OCI-LY1 (cell line): Measurements from ENCODE around the gene CNP.

Experiments
- H2AFZ ChIP-seq: fragments of 200-600 bp; sonication (generic), shearing (Covaris generic); 2 replicates; pipeline ENCODE4 v1.6.0; 2014; ENCODE audit warnings: antibody characterized with exemption, mild to moderate bottlenecking, low read length
- H3F3A ChIP-seq: fragments of 200-600 bp; sonication (generic), shearing (Covaris generic); 2 replicates; pipeline ENCODE4 v1.6.0; 2014; ENCODE audit warnings: mild to moderate bottlenecking, antibody characterized with exemption, low read length, moderate library complexity; ENCODE audit not compliant: insufficient read depth
- H3K27ac ChIP-seq: fragments of 200-600 bp; sonication (generic); 2 replicates; pipeline ENCODE4 v1.5.1; 2014; ENCODE audit warnings: low read length, mixed run types, mild to moderate bottlenecking, low read depth; ENCODE audit not compliant: poor library complexity, severe bottlenecking
- H3K27me3 ChIP-seq: fragments of 200-600 bp; sonication (generic); 2 replicates; pipeline ENCODE4 v1.6.0; 2014; ENCODE audit warnings: antibody characterized with exemption, mild to moderate bottlenecking, low read length, moderate library complexity; ENCODE audit not compliant: insufficient read depth
- H3K36me3 ChIP-seq: fragments of 200-600 bp; sonication (generic); 2 replicates; pipeline ENCODE4 v1.6.1; 2014; ENCODE audit warnings: mild to moderate bottlenecking, antibody characterized with exemption, low read length, moderate library complexity, mixed read lengths; ENCODE audit not compliant: insufficient read depth
- H3K4me1 ChIP-seq: fragments of 200-600 bp; sonication (generic); 2 replicates; pipeline ENCODE4 v1.5.1; 2014; ENCODE audit warnings: mild to moderate bottlenecking, low read length, moderate library complexity; ENCODE audit not compliant: insufficient read depth, severe bottlenecking
- H3K4me2 ChIP-seq: fragments of 200-600 bp; sonication (generic), shearing (Covaris generic); 2 replicates; pipeline ENCODE4 v1.6.1; 2014; ENCODE audit warnings: low read length
- H3K4me3 ChIP-seq: fragments of 200-600 bp; sonication (generic); 2 replicates; pipeline ENCODE4 v1.5.1; 2014; ENCODE audit warnings: low read length, low read depth, mild to moderate bottlenecking, mixed read lengths; ENCODE audit not compliant: poor library complexity, severe bottlenecking
- H3K79me2 ChIP-seq: fragments of 200-600 bp; shearing (Covaris generic); 2 replicates; pipeline ENCODE4 v1.6.1; 2016; ENCODE audit warnings: mixed run types, low read length, mixed read lengths; ENCODE audit not compliant: insufficient read depth
- H3K9ac ChIP-seq: fragments of 200-600 bp; sonication (generic), shearing (Covaris generic); 2 replicates; pipeline ENCODE4 v1.6.1; 2014; ENCODE audit warnings: mild to moderate bottlenecking, low read length, mixed read lengths
- H3K9me2 ChIP-seq: fragments of 200-600 bp; sonication (generic), shearing (Covaris generic); 2 replicates; pipeline ENCODE4 v1.6.1; 2014; ENCODE audit warnings: low read depth, mild to moderate bottlenecking, low read length, mixed read lengths
- H3K9me3 ChIP-seq: fragments of 200-600 bp; shearing (Covaris generic); 2 replicates; pipeline ENCODE4 v1.6.1; 2014; ENCODE audit warnings: low read length, mixed read lengths
- H4K20me1 ChIP-seq: fragments of 200-600 bp; sonication (generic), shearing (Covaris generic); 2 replicates; pipeline ENCODE4 v1.6.0; 2016; ENCODE audit warnings: mild to moderate bottlenecking, low read length; ENCODE audit not compliant: insufficient read depth
- EZH2 ChIP-seq: fragments of 200-600 bp; sonication (generic), shearing (Covaris generic); IDR thresholded peaks from 2 replicates; pipeline ENCODE4 v1.8.0; 2017; ENCODE audit warnings: borderline replicate concordance, mixed run types, mild to moderate bottlenecking, antibody characterized with exemption, low read length, moderate library complexity, mixed read lengths
- TF ChIP-seq, protein P1 (sequence below): fragments of 200-600 bp; sonication (generic), shearing (Covaris generic); IDR thresholded peaks from 2 replicates; pipeline ENCODE4 v1.5.1; 2017; ENCODE audit warnings: mild to moderate bottlenecking, antibody characterized with exemption, low read length, moderate library complexity, mixed read lengths

CNP gene

DNA sequence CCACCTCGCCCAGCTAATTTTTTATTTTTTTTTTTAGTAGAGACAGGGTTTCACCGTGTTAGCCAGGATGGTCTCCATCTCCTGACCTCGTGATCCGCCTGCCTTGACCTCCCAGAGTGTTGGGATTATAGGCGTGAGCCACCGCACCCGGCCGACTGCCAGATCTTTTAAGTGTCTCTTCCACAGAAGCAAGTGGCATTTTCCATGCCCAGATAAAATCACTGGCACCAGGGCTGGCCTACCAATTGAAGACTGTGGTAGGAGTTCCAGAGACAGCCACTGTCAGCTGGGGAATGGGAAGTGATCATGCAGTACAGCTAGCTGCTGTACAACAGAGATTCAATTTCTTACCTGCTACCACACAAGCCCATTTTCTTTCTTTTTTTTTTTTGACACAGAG lies 17.9 kb downstream of the CNP start:
- no peaks in the 10 kb centered on the region for H3K9me3 ChIP-seq
- H3K36me3 ChIP-seq, result peaks cover 95% of the 10 kb centered on the region
- no peaks in the 10 kb centered on the region for H3K9me2 ChIP-seq
- no peak for TF ChIP-seq EZH2
- TF ChIP-seq, protein P1, sequence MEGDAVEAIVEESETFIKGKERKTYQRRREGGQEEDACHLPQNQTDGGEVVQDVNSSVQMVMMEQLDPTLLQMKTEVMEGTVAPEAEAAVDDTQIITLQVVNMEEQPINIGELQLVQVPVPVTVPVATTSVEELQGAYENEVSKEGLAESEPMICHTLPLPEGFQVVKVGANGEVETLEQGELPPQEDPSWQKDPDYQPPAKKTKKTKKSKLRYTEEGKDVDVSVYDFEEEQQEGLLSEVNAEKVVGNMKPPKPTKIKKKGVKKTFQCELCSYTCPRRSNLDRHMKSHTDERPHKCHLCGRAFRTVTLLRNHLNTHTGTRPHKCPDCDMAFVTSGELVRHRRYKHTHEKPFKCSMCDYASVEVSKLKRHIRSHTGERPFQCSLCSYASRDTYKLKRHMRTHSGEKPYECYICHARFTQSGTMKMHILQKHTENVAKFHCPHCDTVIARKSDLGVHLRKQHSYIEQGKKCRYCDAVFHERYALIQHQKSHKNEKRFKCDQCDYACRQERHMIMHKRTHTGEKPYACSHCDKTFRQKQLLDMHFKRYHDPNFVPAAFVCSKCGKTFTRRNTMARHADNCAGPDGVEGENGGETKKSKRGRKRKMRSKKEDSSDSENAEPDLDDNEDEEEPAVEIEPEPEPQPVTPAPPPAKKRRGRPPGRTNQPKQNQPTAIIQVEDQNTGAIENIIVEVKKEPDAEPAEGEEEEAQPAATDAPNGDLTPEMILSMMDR, result no peak
- no peaks in the 10 kb centered on the region for H3K27me3 ChIP-seq
- no peak overlapping the region for H3K4me2 ChIP-seq
- no peaks in the 10 kb centered on the region for H4K20me1 ChIP-seq
- H3K4me3 ChIP-seq, result no peak overlapping the region
- peak overlapping the region; percentile 49 for H3K27ac ChIP-seq
- H3K79me2 ChIP-seq, result no peaks in the 10 kb centered on the region
- H2AFZ ChIP-seq, result no peak overlapping the region
- H3K4me1 ChIP-seq, result peaks cover 3% of the 10 kb centered on the region
- H3K9ac ChIP-seq, result no peak overlapping the region
- H3F3A ChIP-seq, result no peaks in the 10 kb centered on the region

DNA sequence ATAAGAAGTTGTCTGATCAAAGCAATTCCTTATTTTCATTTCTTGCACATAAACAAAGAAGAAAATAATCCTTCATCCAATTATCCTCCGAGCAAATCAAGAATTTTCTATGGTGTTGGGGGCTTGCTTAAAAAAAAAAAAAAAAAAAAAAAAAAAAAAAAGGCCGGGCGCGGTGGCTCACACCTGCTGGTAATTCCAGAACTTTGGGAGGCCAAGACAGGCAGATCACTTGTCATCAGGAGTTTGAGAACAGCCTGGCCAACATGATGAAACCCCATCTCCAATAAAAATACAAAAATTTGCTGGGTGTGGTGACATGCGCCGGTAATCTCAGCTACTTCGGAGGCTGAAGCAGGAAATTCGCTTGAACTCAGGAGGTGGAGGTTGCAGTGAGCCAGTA lies 19.3 kb downstream of the CNP start:
- H3K4me2 ChIP-seq, result no peak overlapping the region
- H3K9ac ChIP-seq, result no peak overlapping the region
- H3K4me1 ChIP-seq, result peaks cover 3% of the 10 kb centered on the region
- H3K27me3 ChIP-seq, result no peaks in the 10 kb centered on the region
- H4K20me1 ChIP-seq, result no peaks in the 10 kb centered on the region
- no peak overlapping the region for H3K4me3 ChIP-seq
- no peak overlapping the region for H3K27ac ChIP-seq
- no peaks in the 10 kb centered on the region for H3F3A ChIP-seq
- H3K9me3 ChIP-seq, result no peaks in the 10 kb centered on the region
- TF ChIP-seq, protein P1, result no peak
- no peak for TF ChIP-seq EZH2
- H3K9me2 ChIP-seq, result no peaks in the 10 kb centered on the region
- H2AFZ ChIP-seq, result no peak overlapping the region
- peaks cover 97% of the 10 kb centered on the region for H3K36me3 ChIP-seq
- no peaks in the 10 kb centered on the region for H3K79me2 ChIP-seq

DNA sequence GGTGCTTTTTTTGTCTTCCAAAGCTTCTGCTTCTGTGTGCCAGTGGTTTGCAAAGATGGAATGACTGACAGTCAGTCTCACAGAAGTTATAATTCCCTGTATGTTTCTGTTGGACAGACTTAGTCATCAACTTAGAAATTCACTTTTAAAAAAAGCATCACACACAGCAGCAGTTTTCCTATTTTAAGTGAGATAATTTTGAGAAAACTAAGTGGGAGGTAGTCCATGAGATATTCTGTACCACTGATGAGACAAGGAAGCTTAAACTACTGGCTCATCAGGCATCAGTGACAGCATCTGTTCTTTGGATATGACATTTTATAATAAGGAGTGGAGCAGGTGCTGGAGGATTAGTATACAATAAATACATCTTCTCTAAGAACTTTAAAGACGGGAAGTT lies 20.0 kb downstream of the CNP start:
- Histone ChIP-seq H4K20me1 (no peaks in the 10 kb centered on the region), H3K9me2 (no peaks in the 10 kb centered on the region), H3K4me1 (peaks cover 3% of the 10 kb centered on the region), H3K27ac (no peak overlapping the region), H3K27me3 (no peaks in the 10 kb centered on the region), H3K4me3 (no peak overlapping the region), H2AFZ (no peak overlapping the region), H3K36me3 (peaks cover 97% of the 10 kb centered on the region), H3K79me2 (no peaks in the 10 kb centered on the region), H3K9me3 (no peaks in the 10 kb centered on the region), H3K9ac (no peak overlapping the region), H3K4me2 (no peak overlapping the region), H3F3A (no peaks in the 10 kb centered on the region)
- TF ChIP-seq, protein P1, result no peak
- TF ChIP-seq EZH2, result no peak
